Fibroblast of lung (primary cell): ENCODE results near the gene SELENOW.

Experiments
- EZH2 ChIP-seq: IDR thresholded peaks from 2 replicates; pipeline ENCODE4 v1.5.1; 2012; ENCODE audit warnings: low read length, control low read depth, mild to moderate bottlenecking; ENCODE audit errors: missing control alignments
- TF ChIP-seq, protein P1 (sequence below), 2 donors: IDR thresholded peaks in 1 of 2; conservative IDR thresholded peaks in 1 of 2; 1 replicate in 1 of 2; 2 replicates in 1 of 2; pipeline ENCODE4 v1.5.1; 2011 to 2012; ENCODE audit warnings: low read length in 2 of 2, control low read depth in 1 of 2, inconsistent platforms in 1 of 2, low read depth in 1 of 2, mild to moderate bottlenecking in 1 of 2

DNA sequence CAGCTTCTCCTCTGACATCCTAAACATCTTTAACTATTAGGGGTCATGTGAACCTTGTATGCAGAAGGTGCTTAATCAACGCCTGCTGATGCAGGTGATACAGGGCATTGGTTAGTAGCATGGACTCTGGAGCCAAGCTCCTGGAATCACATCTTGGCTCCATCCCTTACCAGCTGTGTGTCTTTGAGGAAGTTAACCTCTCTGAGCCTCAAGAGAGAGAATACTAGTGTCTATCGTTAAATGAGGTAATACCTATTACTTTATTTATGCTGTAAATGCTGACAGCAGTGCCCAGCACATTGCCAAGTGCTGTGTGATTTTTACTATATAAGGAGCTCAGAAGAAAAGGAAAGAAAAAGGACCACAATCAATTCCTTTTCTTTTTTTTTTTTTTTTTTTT is 11.2 kb upstream of the SELENOW start:
- TF ChIP-seq EZH2, result no peak
- TF ChIP-seq, protein P1, sequence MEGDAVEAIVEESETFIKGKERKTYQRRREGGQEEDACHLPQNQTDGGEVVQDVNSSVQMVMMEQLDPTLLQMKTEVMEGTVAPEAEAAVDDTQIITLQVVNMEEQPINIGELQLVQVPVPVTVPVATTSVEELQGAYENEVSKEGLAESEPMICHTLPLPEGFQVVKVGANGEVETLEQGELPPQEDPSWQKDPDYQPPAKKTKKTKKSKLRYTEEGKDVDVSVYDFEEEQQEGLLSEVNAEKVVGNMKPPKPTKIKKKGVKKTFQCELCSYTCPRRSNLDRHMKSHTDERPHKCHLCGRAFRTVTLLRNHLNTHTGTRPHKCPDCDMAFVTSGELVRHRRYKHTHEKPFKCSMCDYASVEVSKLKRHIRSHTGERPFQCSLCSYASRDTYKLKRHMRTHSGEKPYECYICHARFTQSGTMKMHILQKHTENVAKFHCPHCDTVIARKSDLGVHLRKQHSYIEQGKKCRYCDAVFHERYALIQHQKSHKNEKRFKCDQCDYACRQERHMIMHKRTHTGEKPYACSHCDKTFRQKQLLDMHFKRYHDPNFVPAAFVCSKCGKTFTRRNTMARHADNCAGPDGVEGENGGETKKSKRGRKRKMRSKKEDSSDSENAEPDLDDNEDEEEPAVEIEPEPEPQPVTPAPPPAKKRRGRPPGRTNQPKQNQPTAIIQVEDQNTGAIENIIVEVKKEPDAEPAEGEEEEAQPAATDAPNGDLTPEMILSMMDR (conservative IDR thresholded peaks at IDR 0.05 in 1 of 2, IDR thresholded peaks at IDR 0.05 in 1 of 2; ENCODE audit: low read depth in 1 of 2, low read length in 2 of 2), result no peak
